Lung (tissue), 12 donors: ENCODE results near the gene AFF1. TPM values are rescaled to one million over a fixed set of nuclear protein-coding genes. Genes with fewer than 3 reads are reported as not detected.
A peak's percentile ranks its signal among the peaks of the same experiment; 100 is the strongest.

ENCODE experiments used
- ATAC-seq: fragments of 200-7000 bp; cut with Tn5 transposase; one replicate; pipeline ENCODE4 v1.9.1; 2020; ENCODE audit warnings: moderate number of reproducible peaks; ENCODE audit not compliant: insufficient read depth, low FRiP score
- DNase-seq, 3 donors: peaks; one replicate each; pipeline ENCODE4 v3.0.0-alpha.2; 2013 to 2017
- H3K27ac ChIP-seq, 2 donors: one replicate each; pipeline ENCODE4 v1.5.1; 2013; ENCODE audit warnings: mild to moderate bottlenecking in 2 of 2, moderate library complexity in 2 of 2, control low read depth in 1 of 2, inconsistent platforms in 1 of 2, low read depth in 1 of 2, low read length in 1 of 2
- H3K27me3 ChIP-seq, 3 donors: one replicate each; pipeline ENCODE4 v1.5.1; 2013; ENCODE audit warnings: low read length in 2 of 3; ENCODE audit not compliant: control insufficient read depth in 3 of 3, insufficient read depth in 3 of 3
- H3K36me3 ChIP-seq, 4 donors: one replicate each; pipeline ENCODE4 v1.5.1; 2013; ENCODE audit warnings: low read length in 4 of 4, mild to moderate bottlenecking in 1 of 4, moderate library complexity in 1 of 4; ENCODE audit not compliant: control insufficient read depth in 4 of 4, insufficient read depth in 4 of 4
- H3K4me1 ChIP-seq, 5 donors: one replicate each; pipeline ENCODE4 v1.5.1; 2013; ENCODE audit warnings: low read length in 5 of 5, mild to moderate bottlenecking in 2 of 5, moderate library complexity in 1 of 5; ENCODE audit not compliant: control insufficient read depth in 5 of 5, insufficient read depth in 5 of 5
- H3K4me3 ChIP-seq: one replicate; pipeline ENCODE4 v1.5.1; 2013; ENCODE audit warnings: mild to moderate bottlenecking, control low read depth, moderate library complexity
- H3K9ac ChIP-seq, 2 donors: one replicate each; pipeline ENCODE4 v1.5.1; 2013; ENCODE audit warnings: low read length in 2 of 2, control low read depth in 1 of 2; ENCODE audit not compliant: insufficient read depth in 1 of 2
- H3K9me3 ChIP-seq, 4 donors: one replicate each; pipeline ENCODE4 v1.5.1; 2013; ENCODE audit warnings: low read length in 3 of 4, mild to moderate bottlenecking in 1 of 4, moderate library complexity in 1 of 4; ENCODE audit not compliant: control insufficient read depth in 4 of 4, insufficient read depth in 3 of 4
- CTCF ChIP-seq: IDR thresholded peaks from 2 replicates; pipeline ENCODE4 v1.5.1; 2012; ENCODE audit warnings: mild to moderate bottlenecking; ENCODE audit errors: control extremely low read depth, extremely low read depth
- WGBS, 2 donors: extraction: QIAGEN DNeasy Blood & Tissue Kit; methylation state at CpG; one replicate each; pipeline ENCODE4 v1.1.7; 2013; 5-methylcytosine and 5-hydroxymethylcytosine counted together
- polyA plus RNA-seq, 2 donors: library from polyadenylated mRNA; stranded (reverse); fragments of 200-250 nt; gene quantifications; one replicate each; pipeline ENCODE4 v1.2.1, GENCODE V29; 2013
- total RNA-seq, 2 donors: library from RNA; depleted of rRNA in 1 of 2; stranded (reverse); fragments of >200 nt in 1 of 2; gene quantifications; one replicate each; pipeline ENCODE4 v1.2.1, GENCODE V29; 2014 to 2021
- donor health status: control.
- donor health status: control.
- donor health status: Bipolar disorder and iron deficiency.
- donor health status: healthy.
- donor health status: DM: yes; HTN: yes; CAD: no.

Gene AFF1
- total and polyA plus RNA-seq, 4 donors, result 9.5 to 79.0 (median 35.8) TPM

- TF ChIP-seq CTCF, result no peak
- Histone ChIP-seq H3K4me1 (peaks cover 4 to 42% (median 20%) of the 10 kb centered on the region in 5 donors), H3K9me3 (no peaks in the 10 kb centered on the region), H3K27me3 (no peaks in the 10 kb centered on the region), H3K36me3 (no peaks in the 10 kb centered on the region), H3K4me3 (no peak overlapping the region), H3K9ac (no peak overlapping the region), H3K27ac (no peak overlapping the region)
- ATAC-seq (no peak), DNase-seq (no peak)
- 19 to 40% methylated on average over 3 of the region's 3 CpGs for WGBS, 2 donors
These were observed 139.3 kb downstream of the AFF1 start for GRCh38 chr4:87074121-87074488.

- H3K36me3 ChIP-seq, result no peaks in the 10 kb centered on the region
- no peak overlapping the region for H3K9ac ChIP-seq
- WGBS, 2 donors, result 79 to 80% methylated on average over 2 of the region's 2 CpGs
- H3K4me3 ChIP-seq, result no peak overlapping the region
- ATAC-seq (no peak), DNase-seq (no peak)
- peaks cover 8 to 56% (median 34%) of the 10 kb centered on the region in 5 donors for H3K4me1 ChIP-seq
- TF ChIP-seq CTCF, result no peak
- peak overlapping the region in 1 of 2 donors; percentile 23 for H3K27ac ChIP-seq
- H3K9me3 ChIP-seq, result no peaks in the 10 kb centered on the region
- no peaks in the 10 kb centered on the region for H3K27me3 ChIP-seq
These were observed 141.1 kb downstream of the AFF1 start for GRCh38 chr4:87075876-87076275.

GRCh38 chr4:87076690-87077358 lies 142.0 kb downstream of the AFF1 start:
- ATAC-seq, result no peak
- H3K27ac ChIP-seq, result no peak overlapping the region

More at GRCh38 chr4:87076690-87077358, 142.0 kb downstream of the AFF1 start:
- no peak for DNase-seq
- H3K27me3 ChIP-seq, result no peaks in the 10 kb centered on the region
- no peak overlapping the region for H3K9ac ChIP-seq
- no peak overlapping the region for H3K4me3 ChIP-seq
- TF ChIP-seq CTCF, result no peak
- 86 to 90% methylated on average over 6 of the region's 6 CpGs for WGBS, 2 donors
- H3K36me3 ChIP-seq, result no peaks in the 10 kb centered on the region
- peaks cover 7 to 56% (median 37%) of the 10 kb centered on the region in 5 donors for H3K4me1 ChIP-seq
- no peaks in the 10 kb centered on the region for H3K9me3 ChIP-seq
